Measurements from ENCODE around the gene GTF2I.

DNA sequence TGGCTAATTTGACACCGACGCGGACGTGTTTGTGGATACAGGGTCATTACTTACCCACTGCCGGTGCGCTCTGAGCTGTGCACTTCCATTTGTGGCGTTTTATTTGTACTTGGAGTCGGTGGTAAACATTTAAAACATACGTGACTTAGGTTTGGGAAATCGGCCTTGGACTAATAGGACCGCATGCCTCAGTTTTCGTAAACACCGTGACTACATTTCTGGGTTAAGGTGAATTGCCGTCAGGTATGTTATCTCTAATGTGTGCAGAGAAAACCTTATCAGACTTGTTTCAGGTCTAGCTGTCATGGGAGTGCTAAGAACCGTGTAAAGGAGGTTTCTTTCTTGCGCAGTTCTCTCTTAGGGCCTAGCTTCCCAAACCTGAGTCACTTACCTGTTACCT, 64.6 kb downstream of the GTF2I start:
- TF ChIP-seq, protein P1, sequence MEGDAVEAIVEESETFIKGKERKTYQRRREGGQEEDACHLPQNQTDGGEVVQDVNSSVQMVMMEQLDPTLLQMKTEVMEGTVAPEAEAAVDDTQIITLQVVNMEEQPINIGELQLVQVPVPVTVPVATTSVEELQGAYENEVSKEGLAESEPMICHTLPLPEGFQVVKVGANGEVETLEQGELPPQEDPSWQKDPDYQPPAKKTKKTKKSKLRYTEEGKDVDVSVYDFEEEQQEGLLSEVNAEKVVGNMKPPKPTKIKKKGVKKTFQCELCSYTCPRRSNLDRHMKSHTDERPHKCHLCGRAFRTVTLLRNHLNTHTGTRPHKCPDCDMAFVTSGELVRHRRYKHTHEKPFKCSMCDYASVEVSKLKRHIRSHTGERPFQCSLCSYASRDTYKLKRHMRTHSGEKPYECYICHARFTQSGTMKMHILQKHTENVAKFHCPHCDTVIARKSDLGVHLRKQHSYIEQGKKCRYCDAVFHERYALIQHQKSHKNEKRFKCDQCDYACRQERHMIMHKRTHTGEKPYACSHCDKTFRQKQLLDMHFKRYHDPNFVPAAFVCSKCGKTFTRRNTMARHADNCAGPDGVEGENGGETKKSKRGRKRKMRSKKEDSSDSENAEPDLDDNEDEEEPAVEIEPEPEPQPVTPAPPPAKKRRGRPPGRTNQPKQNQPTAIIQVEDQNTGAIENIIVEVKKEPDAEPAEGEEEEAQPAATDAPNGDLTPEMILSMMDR (IDR thresholded peaks at IDR 0.05; ENCODE audit: extremely low read depth in 1 of 2, insufficient read depth in 1 of 2, low read depth in 1 of 2, low read length in 2 of 2), result no peak
- TF ChIP-seq JUN (IDR thresholded peaks at IDR 0.05; ENCODE audit: borderline replicate concordance, insufficient read depth, insufficient read length, low read depth) (no peak), POLR2A (IDR thresholded peaks at IDR 0.05; ENCODE audit: low read depth, low read length) (no peak), EZH2 (IDR thresholded peaks at IDR 0.05; ENCODE audit: borderline replicate concordance, low read depth, low read length, severe bottlenecking) (no peak), POLR2AphosphoS5 (IDR thresholded peaks at IDR 0.05; ENCODE audit: insufficient read depth, low read depth, low read length) (no peak), GATA2 (IDR thresholded peaks at IDR 0.05; ENCODE audit: insufficient read depth, insufficient read length, low read depth, low read length) (no peak), MYC (IDR thresholded peaks at IDR 0.05; ENCODE audit: low read depth, low read length) (no peak), FOS (IDR thresholded peaks at IDR 0.05; ENCODE audit: borderline replicate concordance, insufficient read depth, low read length) (no peak)

Data from endothelial cell of umbilical vein (primary cell).